Sigmoid colon (tissue), 7 donors: Measurements from ENCODE around the gene CDH19. TPM values are rescaled to one million over a fixed set of nuclear protein-coding genes. Genes with fewer than 3 reads are reported as not detected.

ENCODE experiments used
- DNase-seq: peaks from one replicate; pipeline ENCODE4 v3.0.0-alpha.2; 2019
- H3K27ac ChIP-seq, 4 donors: fragments of 200-600 bp; sonication (generic); one replicate each; pipeline ENCODE4 v1.5.1; 2016 to 2019; ENCODE audit warnings: mild to moderate bottlenecking in 1 of 4
- H3K27me3 ChIP-seq, 3 donors: fragments of 200-600 bp; sonication (generic); one replicate each; pipeline ENCODE4 v1.5.1; 2019; ENCODE audit warnings: mild to moderate bottlenecking in 1 of 3
- H3K36me3 ChIP-seq, 4 donors: fragments of 200-600 bp; sonication (generic); one replicate each; pipeline ENCODE4 v1.5.1; 2016 to 2019
- H3K4me1 ChIP-seq, 4 donors: fragments of 200-600 bp; sonication (generic); one replicate each; pipeline ENCODE4 v1.5.1; 2017 to 2019
- H3K4me3 ChIP-seq, 4 donors: fragments of 200-600 bp; sonication (generic); one replicate each; pipeline ENCODE4 v1.5.1; 2017 to 2019; ENCODE audit warnings: mild to moderate bottlenecking in 2 of 4, moderate library complexity in 1 of 4
- H3K9me3 ChIP-seq, 4 donors: fragments of 200-600 bp in 3 of 4; sonication (generic) in 3 of 4; one replicate each; pipeline versions ENCODE4 v1.5.1 to v1.6.1; 2013 to 2019
- CTCF ChIP-seq, 4 experiments: fragments of 450-650 bp in 3 of 4; fragments of 200-600 bp in 1 of 4; IDR thresholded peaks; one replicate each; pipeline ENCODE4 v1.5.1; 2016 to 2019; ENCODE audit warnings: antibody characterized with exemption in 4 of 4, mild to moderate bottlenecking in 3 of 4, moderate library complexity in 2 of 4
- EP300 ChIP-seq, 4 donors: sonication (generic); formaldehyde crosslinking; IDR thresholded peaks; one replicate each; pipeline ENCODE4 v1.6.1; 2017; ENCODE audit warnings: antibody characterized with exemption in 4 of 4
- POLR2A ChIP-seq, 2 donors: fragments of 450-650 bp; IDR thresholded peaks; one replicate each; pipeline ENCODE4 v1.6.1; 2016; ENCODE audit warnings: antibody characterized with exemption in 2 of 2, mild to moderate bottlenecking in 2 of 2, moderate library complexity in 2 of 2
- POLR2AphosphoS5 ChIP-seq, 4 donors: sonication (generic); formaldehyde crosslinking; IDR thresholded peaks; one replicate each; pipeline ENCODE4 v1.6.1; 2017; ENCODE audit warnings: antibody characterized with exemption in 4 of 4
- WGBS, 2 donors: extraction: QIAGEN DNeasy Blood & Tissue Kit; methylation state at CpG; one replicate each; pipeline ENCODE4 v1.1.7; 2013; 5-methylcytosine and 5-hydroxymethylcytosine counted together
- intact Hi-C: fragments of 100-400 bp; cut with DNase I; formaldehyde crosslinking; loops from one replicate; pipeline ENCODE4 v1.15.1; 2023
- polyA plus RNA-seq, 3 donors: library from polyadenylated mRNA; stranded (reverse); fragments of 200-250 nt; gene quantifications; one replicate each; pipeline ENCODE4 v1.2.3, GENCODE V29; 2013
- total RNA-seq, 4 donors: library from RNA; depleted of rRNA; stranded (reverse); fragments of >200 nt; gene quantifications; one replicate each; pipeline ENCODE4 v1.1.0, GENCODE V29; 2016
- donor health status: healthy with polysubstance abuse.
- donor health status: Bipolar disorder and iron deficiency.
- donor health status: healthy.

CDH19 gene
- total and polyA plus RNA-seq, 7 donors, result 0.46 to 69.6 (median 21.2) TPM

GRCh38 chr18:66630831-66631230 is 26.9 kb upstream of the CDH19 start:
- no peaks in the 10 kb centered on the region for H3K36me3 ChIP-seq
- no peak for DNase-seq
- 49 to 75% methylated on average over 1 of the region's 1 CpG for WGBS, 2 donors
- H3K4me1 ChIP-seq, result no peaks in the 10 kb centered on the region
- H3K27me3 ChIP-seq, result no peaks in the 10 kb centered on the region
- TF ChIP-seq EP300 (IDR thresholded peaks at IDR 0.05), result no peak
- H3K9me3 ChIP-seq, result no peaks in the 10 kb centered on the region
- intact Hi-C loops, result no loop called here
- no peak overlapping the region for H3K27ac ChIP-seq
- no peak overlapping the region for H3K4me3 ChIP-seq

GRCh38 chr18:66623821-66624220 is 19.9 kb upstream of the CDH19 start:
- no peak for TF ChIP-seq CTCF (IDR thresholded peaks at IDR 0.05)
- TF ChIP-seq POLR2A (IDR thresholded peaks at IDR 0.05), result no peak
- TF ChIP-seq POLR2AphosphoS5 (IDR thresholded peaks at IDR 0.05), result no peak
- TF ChIP-seq EP300 (IDR thresholded peaks at IDR 0.05), result no peak
- DNase-seq, result no peak
- no peaks in the 10 kb centered on the region for H3K4me1 ChIP-seq
- no peaks in the 10 kb centered on the region for H3K36me3 ChIP-seq
- WGBS, 2 donors, result 68 to 71% methylated on average over 1 of the region's 1 CpG
- no peak overlapping the region for H3K4me3 ChIP-seq
- H3K27me3 ChIP-seq, result no peaks in the 10 kb centered on the region
- H3K9me3 ChIP-seq, result no peaks in the 10 kb centered on the region
- no peak overlapping the region for H3K27ac ChIP-seq
- intact Hi-C loops, result no loop called here

DNA sequence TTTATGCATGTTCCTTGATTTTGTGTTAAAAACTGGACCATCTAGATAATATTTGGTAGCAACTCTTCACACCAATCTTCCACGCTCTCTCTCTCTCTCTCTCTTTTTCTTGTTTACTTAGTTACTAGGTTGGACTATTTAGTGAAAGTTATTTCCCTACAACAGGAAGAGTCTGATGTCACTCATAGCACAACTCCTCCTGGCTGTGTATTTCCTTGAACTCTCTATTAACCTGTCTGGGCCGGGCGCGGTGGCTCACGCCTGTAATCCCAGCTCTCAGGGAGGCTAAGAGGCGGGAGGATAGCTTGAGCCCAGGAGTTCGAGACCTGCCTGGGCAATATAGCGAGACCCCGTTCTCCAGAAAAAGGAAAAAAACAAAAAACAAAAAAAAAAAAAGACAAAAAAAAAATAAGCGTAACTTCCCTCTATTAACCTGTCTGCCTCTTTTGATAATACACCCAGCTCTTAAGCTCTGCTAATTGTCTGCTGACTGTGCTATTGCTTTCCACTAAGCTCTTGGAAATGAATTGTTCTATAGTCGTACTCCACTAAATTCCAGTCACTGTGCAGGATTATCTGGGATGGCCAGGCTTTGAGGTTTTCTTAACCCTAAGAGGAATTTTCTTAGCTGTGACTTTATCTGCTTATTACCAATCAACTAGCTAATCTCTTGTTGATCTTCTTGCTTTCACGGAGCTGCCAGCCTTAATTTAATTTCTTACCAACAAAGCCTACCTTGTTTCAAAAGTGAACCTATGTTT is 18.1 kb upstream of the CDH19 start:
- no peak overlapping the region for H3K27ac ChIP-seq
- H3K27me3 ChIP-seq, result no peaks in the 10 kb centered on the region
- TF ChIP-seq POLR2A (IDR thresholded peaks at IDR 0.05), result no peak
- no peak for TF ChIP-seq POLR2AphosphoS5 (IDR thresholded peaks at IDR 0.05)
- TF ChIP-seq EP300 (IDR thresholded peaks at IDR 0.05), result no peak
- no peak for TF ChIP-seq CTCF (IDR thresholded peaks at IDR 0.05)
- DNase-seq, result no peak
- intact Hi-C loops, result no loop called here
- no peak overlapping the region for H3K4me3 ChIP-seq
- H3K9me3 ChIP-seq, result no peaks in the 10 kb centered on the region
- H3K36me3 ChIP-seq, result no peaks in the 10 kb centered on the region
- no peaks in the 10 kb centered on the region for H3K4me1 ChIP-seq
- WGBS, 2 donors, result 69 to 84% methylated on average over 12 of the region's 12 CpGs

- Histone ChIP-seq H3K4me3 (no peak overlapping the region), H3K27ac (no peak overlapping the region), H3K4me1 (no peaks in the 10 kb centered on the region), H3K9me3 (no peaks in the 10 kb centered on the region), H3K36me3 (no peaks in the 10 kb centered on the region), H3K27me3 (no peaks in the 10 kb centered on the region)
- TF ChIP-seq CTCF (IDR thresholded peaks at IDR 0.05) (no peak), POLR2AphosphoS5 (IDR thresholded peaks at IDR 0.05) (no peak), EP300 (IDR thresholded peaks at IDR 0.05) (no peak), POLR2A (IDR thresholded peaks at IDR 0.05) (no peak)
- intact Hi-C loops, result no loop called here
- no peak for DNase-seq
- 71 to 75% methylated on average over 4 of the region's 4 CpGs for WGBS, 2 donors
Measured at GRCh38 chr18:66616523-66616983, 12.7 kb upstream of the CDH19 start.

- no peaks in the 10 kb centered on the region for H3K36me3 ChIP-seq
- DNase-seq, result no peak
- no peaks in the 10 kb centered on the region for H3K27me3 ChIP-seq
- H3K4me1 ChIP-seq, result no peaks in the 10 kb centered on the region
- H3K9me3 ChIP-seq, result no peaks in the 10 kb centered on the region
- intact Hi-C loops, result no loop called here
- no peak overlapping the region for H3K27ac ChIP-seq
- H3K4me3 ChIP-seq, result no peak overlapping the region
- TF ChIP-seq CTCF (IDR thresholded peaks at IDR 0.05), result no peak
- TF ChIP-seq POLR2AphosphoS5 (IDR thresholded peaks at IDR 0.05), result no peak
- no peak for TF ChIP-seq POLR2A (IDR thresholded peaks at IDR 0.05)
- no peak for TF ChIP-seq EP300 (IDR thresholded peaks at IDR 0.05)
Measured at GRCh38 chr18:66615176-66615575, 11.3 kb upstream of the CDH19 start.
